ENCODE results near the gene STAMBPL1.

GRCh38 chr10:88922041-88922440, 42.0 kb downstream of the STAMBPL1 start:
- TF ChIP-seq, protein P1, sequence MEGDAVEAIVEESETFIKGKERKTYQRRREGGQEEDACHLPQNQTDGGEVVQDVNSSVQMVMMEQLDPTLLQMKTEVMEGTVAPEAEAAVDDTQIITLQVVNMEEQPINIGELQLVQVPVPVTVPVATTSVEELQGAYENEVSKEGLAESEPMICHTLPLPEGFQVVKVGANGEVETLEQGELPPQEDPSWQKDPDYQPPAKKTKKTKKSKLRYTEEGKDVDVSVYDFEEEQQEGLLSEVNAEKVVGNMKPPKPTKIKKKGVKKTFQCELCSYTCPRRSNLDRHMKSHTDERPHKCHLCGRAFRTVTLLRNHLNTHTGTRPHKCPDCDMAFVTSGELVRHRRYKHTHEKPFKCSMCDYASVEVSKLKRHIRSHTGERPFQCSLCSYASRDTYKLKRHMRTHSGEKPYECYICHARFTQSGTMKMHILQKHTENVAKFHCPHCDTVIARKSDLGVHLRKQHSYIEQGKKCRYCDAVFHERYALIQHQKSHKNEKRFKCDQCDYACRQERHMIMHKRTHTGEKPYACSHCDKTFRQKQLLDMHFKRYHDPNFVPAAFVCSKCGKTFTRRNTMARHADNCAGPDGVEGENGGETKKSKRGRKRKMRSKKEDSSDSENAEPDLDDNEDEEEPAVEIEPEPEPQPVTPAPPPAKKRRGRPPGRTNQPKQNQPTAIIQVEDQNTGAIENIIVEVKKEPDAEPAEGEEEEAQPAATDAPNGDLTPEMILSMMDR (IDR thresholded peaks at IDR 0.05) = no peak
- no peak for TF ChIP-seq POLR2AphosphoS5 (IDR thresholded peaks at IDR 0.05; ENCODE audit: low read depth, low read length)
